Bone marrow (tissue), 2 donors: Measurements from ENCODE around the gene SSNA1.
A peak's percentile ranks its signal among the peaks of the same experiment; 100 is the strongest.

ENCODE experiments used
- DNase-seq, 2 donors: peaks; one replicate each; lab custom pipeline; 2025; lab: John Stamatoyannopoulos, UW

SSNA1 gene

GRCh38 chr9:137201205-137201868 is 12.9 kb downstream of the SSNA1 start:
- DNase-seq: no peak

GRCh38 chr9:137202966-137203365 is 14.5 kb downstream of the SSNA1 start:
- no peak for DNase-seq

GRCh38 chr9:137204731-137205125 is 16.3 kb downstream of the SSNA1 start:
- no peak for DNase-seq

- DNase-seq: peak; percentile 69 to 89
Observed at GRCh38 chr9:137205126-137206069, 16.9 kb downstream of the SSNA1 start, which contains the start of the genes NDOR1 and TMEM203. TSS of gene NDOR1 (plus strand) at chr9:137205700. CDS start at chr9:137205778, 78 bp downstream. TSS of gene TMEM203 (minus strand) at chr9:137205648. CDS start at chr9:137205414, 234 bp downstream.

DNA sequence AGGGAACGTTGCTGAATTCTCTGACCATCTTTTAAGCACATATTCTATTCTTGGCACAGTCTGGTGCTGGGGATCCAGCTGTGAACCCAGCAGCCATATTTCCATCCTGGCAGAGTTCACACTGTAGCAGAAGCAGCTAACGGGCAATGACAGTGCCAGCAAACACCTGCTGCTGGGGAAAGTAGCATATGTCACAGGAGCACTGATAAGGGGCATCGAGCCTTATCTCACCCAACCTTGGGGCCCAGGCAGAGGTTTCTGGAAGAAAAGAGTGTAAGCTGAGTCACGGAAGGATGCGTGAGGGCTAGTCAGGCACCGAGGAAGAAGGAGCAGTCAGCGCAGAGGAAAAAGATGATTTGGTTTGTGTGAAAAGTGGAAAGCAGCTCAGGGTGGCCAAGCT is 18.1 kb downstream of the SSNA1 start:
- DNase-seq: no peak

GRCh38 chr9:137211532-137211931 is 23.1 kb downstream of the SSNA1 start:
- DNase-seq: no peak

DNA sequence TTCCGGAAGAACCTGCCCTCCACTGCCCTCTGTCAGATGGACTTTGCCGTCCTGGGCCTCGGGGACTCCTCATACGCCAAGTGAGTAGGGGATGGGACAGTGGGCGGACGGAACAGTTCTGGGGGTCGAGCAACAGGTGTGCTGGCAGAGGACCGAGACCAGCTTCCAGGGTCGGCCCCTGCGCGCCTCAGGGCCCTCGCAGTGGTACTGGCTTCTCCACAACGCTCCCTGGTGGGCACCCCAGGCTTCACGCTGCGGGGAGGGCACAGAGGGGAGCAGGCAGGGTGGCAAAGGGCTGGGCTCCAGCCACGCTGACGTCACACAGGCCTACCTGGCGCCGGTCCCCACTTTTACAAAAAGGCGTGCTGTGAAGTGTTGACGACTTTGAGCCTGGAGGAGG is 24.0 kb downstream of the SSNA1 start:
- DNase-seq: no peak

DNA sequence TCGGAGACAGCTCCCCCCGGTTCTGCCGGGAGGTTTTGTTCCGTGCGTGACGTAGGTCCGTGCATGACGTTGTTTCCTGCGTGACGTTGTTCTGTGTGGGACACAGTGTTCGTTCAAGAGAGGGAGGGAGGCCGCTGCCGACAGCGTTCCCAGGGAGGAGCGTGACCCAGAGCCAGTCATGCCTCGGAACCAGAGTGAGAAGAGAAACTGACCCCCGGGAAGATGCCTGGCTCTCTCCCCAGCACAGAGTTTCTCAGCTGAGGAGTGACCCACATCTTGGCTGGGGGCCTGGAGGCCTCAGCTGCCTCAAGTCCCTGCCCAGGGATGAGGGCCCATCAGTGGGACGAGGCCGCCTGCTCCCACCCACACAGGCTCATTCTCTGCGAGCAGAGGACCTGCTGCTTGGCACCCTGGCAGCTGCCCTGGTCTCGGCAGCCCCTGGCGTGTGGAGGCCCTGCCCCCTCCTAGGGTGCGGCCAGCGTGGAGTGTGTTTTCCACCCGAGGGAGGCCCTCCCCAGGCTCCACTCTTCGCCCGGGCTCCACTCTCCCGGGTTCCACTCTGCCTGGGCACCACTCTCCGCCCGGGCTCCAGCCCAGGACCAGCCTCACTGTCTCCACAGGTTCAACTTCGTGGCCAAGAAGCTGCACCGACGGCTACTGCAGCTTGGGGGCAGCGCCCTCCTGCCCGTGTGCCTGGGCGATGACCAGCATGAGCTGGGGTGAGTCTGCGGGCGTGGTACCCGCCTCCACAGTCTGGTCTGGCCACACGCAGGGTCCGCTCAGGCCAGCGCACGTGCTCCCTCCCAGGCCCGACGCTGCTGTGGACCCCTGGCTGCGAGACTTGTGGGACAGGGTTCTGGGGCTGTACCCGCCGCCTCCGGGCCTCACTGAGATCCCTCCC is 24.9 kb downstream of the SSNA1 start:
- DNase-seq: no peak

DNA sequence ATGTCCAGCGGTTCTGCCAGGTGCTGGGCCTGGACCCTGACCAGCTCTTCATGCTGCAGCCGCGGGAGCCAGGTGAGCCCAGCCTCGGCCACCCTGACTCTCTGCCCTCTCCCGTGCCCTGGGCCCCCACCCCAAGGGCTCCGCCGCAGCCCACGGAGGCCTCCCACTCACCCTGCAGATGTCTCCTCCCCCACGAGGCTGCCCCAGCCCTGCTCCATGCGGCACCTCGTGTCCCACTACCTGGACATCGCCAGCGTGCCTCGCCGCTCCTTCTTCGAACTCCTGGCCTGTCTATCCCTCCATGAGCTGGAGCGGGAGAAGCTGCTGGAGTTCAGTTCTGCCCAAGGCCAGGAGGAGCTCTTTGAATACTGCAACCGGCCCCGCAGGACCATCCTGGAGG is 26.1 kb downstream of the SSNA1 start:
- DNase-seq: no peak

DNA sequence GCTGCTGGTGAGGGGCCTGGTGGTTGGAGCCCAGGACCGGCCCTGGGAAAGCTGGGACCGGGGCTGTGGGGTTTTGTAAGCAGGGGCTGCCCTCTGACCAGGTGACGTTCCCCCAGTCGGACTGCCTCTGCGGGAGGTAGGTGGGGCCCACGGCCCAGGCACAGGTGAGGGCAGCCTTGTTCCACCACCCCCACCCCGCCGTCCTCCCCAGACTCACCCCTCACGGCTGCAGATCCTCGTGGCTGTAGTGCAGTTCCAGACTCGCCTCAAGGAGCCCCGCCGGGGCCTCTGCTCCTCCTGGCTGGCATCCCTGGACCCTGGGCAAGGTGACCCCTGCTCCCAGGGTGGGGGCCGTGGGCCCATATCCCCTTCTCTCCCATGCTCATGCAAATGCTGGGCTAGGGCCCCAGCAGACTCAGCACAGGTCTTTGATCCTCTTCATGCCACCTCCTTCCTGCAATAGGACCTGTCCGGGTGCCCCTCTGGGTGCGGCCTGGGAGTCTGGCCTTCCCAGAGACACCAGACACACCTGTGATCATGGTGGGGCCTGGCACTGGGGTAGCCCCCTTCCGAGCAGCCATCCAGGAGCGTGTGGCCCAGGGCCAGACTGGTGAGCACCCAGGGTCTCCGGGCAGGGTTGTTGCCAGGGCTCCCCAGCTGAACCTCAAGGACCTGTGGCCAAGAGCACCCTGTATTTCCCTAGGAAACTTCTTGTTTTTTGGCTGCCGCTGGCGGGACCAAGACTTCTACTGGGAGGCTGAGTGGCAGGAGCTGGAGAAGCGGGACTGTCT is 26.9 kb downstream of the SSNA1 start:
- DNase-seq: no peak

GRCh38 chr9:137216188-137216965 is 27.9 kb downstream of the SSNA1 start:
- DNase-seq: no peak

GRCh38 chr9:137217276-137218211 is 29.1 kb downstream of the SSNA1 start:
- DNase-seq: no peak

- DNase-seq: no peak
Observed at GRCh38 chr9:137218212-137218753, 29.8 kb downstream of the SSNA1 start.

DNA sequence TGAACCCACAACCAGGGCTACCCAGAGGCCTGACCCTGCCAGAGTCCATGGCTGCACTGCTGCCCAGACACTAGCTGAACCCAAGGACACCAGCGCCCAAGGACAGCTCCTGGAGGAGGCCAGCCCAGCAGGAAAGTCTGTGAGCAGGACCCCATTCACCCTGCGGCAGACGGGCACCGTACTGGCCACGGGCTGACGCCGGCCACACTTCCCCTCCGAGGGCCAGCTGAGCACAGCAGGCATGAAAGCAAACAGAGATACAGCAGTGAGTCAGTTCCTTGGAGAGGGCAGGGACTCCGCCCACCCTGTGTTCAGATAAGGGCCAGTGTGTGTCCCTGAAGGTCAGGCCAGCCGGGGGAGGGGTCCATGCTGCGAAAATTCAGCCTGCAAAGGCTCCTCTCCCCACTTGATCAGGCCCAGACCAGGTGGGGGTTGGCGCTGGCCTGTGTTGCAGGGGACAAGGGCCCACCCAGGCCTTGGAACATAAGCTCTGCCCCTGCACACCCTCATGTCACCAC is 30.3 kb downstream of the SSNA1 start:
- DNase-seq: no peak

DNA sequence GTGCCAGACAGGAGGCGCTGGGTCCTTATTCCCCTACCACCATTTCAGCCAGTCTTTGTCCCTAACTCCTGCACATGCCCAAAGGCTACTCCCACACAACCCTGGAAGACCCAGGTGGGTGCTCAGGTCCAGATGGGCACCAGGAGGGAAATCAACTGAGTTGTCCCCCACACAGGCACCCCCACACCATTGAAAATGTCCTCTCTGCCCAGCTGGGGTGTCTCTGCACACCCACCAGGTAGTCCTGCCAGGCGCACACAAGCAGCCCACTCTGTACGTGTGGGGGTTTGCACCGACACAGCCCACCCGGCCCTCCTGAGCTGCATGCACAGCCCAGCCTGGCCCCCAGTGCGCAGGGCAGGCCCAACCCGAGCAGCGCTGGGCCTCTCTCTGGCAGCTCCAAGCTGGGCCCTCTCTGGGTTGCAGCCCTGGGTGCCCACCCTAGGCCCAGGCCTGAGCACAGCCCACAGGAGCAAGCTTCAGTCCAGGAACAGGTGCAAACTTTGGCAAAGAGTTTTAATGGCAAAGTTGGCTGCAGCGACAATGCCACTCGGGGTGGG is 31.4 kb downstream of the SSNA1 start:
- no peak for DNase-seq

DNA sequence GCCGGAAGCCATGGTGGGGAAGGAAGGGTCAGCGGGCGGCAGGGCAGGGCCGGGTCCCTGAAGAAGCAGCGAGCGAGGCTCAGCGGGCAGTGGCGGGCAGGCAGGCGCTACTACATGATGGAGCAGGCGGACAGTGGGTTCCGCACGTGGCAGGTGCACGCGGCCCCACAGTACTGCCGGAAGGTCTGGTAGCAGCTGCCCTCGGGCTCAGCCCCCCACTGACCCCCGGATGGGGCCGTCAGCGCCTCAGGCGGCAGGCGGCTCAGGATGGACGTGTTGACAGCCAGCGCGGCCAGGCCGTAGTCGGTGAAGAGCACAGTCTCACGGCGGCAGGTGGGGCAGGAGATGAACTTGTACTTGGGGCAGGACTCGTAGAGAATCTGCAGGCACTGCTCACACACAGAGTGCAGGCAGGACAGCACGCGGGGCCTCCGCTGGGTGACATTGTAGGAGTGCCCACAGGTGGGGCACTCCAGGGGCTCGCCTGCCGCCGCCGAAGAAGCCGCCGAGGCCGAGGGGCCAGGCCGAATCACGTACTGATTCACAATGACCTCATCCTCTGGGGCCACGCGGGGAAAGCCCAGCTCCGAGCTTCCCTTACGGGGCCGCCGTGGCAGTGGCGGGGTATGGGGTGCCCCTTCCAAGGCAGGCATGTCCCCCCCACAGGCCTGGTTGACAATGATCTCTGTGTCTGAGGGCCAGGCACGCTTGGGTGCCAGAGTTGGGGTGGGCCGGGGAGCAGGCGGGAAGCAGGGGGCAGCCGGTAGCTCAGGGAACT is 32.0 kb downstream of the SSNA1 start:
- DNase-seq: no peak

- DNase-seq: no peak
Observed at GRCh38 chr9:137221095-137221505, 32.6 kb downstream of the SSNA1 start.
